ES-I3 (cell line): ENCODE results near the gene ALDH1B1.
A peak's percentile ranks its signal among the peaks of the same experiment; 100 is the strongest.

Experiments
- H3K36me3 ChIP-seq: 2 replicates; pipeline ENCODE4 v1.6.1; 2013; ENCODE audit warnings: mild to moderate bottlenecking, low read length, control low read depth, moderate library complexity; ENCODE audit not compliant: insufficient read depth
- H3K4me1 ChIP-seq: 2 replicates; pipeline ENCODE4 v1.6.1; 2013; ENCODE audit warnings: mild to moderate bottlenecking, control low read depth, low read length; ENCODE audit not compliant: insufficient read depth
- H3K9ac ChIP-seq: 2 replicates; pipeline ENCODE4 v1.6.1; 2013; ENCODE audit warnings: low read depth, mild to moderate bottlenecking, low read length, moderate library complexity
- H3K9me3 ChIP-seq: 2 replicates; pipeline ENCODE4 v1.6.1; 2013; ENCODE audit warnings: mild to moderate bottlenecking, low read length, moderate library complexity; ENCODE audit not compliant: control insufficient read depth, insufficient read depth

ALDH1B1 gene

DNA sequence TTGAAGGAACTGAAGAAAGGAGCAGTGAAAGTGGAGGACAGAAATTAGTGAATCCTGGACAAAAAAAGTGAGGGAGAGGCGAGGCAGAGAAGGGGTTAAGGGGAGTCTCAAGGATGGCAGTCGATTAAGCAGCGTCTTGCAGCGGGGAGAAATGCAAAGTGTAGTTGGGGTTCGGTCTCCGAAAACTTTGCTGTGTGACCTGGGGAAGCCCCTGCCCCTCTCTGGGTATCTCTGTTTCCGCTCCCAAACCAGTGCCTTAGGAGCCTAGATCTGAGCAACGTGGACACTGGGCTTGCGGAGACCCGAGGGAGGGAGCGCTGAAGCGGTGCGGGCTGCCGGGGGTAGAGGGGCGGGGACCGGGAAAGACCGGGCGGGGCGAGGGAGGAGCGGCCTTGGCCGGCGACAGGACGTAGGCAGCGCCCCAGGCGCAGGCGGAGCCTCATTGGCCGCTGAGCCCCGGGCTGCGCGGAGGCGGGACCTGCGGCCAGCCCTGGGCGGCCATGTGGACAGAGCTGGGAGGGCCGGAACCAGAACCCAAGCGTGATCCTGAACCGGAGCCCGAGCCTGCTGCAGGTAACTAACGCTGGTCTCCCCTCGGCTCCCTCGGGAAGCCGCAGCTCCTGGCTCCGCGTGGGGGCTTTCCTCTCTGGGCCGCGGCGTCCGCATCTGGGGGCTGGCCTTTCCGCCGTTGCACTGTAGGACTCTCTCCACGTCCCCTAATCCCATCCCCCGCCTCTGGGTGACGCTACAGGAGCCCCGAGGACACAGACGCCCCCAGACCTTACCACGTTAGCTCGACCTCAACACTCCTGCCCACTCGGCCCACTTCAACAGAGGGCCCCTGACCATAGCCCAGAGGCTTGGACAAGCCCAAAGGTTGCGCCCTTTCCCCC, at the start of gene ALDH1B1:
Gene ALDH1B1, plus strand, starts transcription at position 468 of the 893 bp plus-strand sequence. CDS start 3,047 bp downstream, outside the sequence.
- Histone ChIP-seq H3K9me3 (no peaks in the 10 kb centered on the region), H3K4me1 (0 out of 2 replicates have a peak, but pooled peaks cover 4% of the 10 kb centered on the region), H3K36me3 (peaks cover 3% of the 10 kb centered on the region; the same call in 1 of the 2 replicates), H3K9ac (peak within 1 kb of the TSS; percentile 94)

DNA sequence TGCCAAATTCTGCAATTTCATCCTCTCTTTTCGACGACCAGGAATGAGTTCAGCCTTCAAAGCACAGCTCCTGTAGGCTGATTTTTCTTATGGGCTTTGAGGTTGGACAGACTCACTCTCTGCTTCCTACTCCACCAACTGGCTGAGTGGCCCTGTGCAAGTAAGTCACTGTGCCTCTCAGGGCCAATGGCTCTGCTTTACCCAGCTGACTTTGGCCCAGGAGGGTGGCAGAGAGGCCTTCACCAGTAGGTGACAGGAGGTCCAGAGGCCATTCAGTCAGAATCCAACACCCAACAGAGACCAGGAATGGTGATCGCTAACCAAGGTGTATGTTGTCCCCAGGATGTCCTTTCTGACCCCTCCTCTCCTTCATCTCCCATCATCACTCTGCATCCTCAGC, 49.5 kb upstream of the ALDH1B1 start:
- Histone ChIP-seq H3K36me3 (no peaks in the 10 kb centered on the region), H3K9ac (no peak overlapping the region), H3K9me3 (no peaks in the 10 kb centered on the region), H3K4me1 (peaks cover 11% of the 10 kb centered on the region)

DNA sequence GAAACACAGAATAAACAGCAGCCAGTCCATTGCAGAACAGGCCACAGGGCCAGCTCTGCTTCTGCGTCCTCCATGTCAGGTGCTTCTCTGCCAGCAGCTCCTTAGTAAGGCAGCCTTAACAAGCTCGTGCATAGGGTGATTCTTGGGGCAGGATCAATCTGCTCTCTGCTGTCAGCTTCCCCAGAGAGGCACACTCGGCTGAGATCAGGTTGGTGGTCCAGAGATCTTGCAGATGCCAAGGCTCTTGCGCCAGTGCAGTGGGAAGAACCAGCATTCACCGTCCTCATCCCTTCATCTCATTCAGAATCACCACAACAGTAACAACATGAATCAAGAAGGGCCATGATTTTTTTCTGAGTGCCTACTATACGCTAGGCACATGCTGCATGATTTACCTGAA, 49.0 kb upstream of the ALDH1B1 start:
- no peaks in the 10 kb centered on the region for H3K36me3 ChIP-seq
- peaks cover 11% of the 10 kb centered on the region for H3K4me1 ChIP-seq
- no peaks in the 10 kb centered on the region for H3K9me3 ChIP-seq
- H3K9ac ChIP-seq, result no peak overlapping the region

DNA sequence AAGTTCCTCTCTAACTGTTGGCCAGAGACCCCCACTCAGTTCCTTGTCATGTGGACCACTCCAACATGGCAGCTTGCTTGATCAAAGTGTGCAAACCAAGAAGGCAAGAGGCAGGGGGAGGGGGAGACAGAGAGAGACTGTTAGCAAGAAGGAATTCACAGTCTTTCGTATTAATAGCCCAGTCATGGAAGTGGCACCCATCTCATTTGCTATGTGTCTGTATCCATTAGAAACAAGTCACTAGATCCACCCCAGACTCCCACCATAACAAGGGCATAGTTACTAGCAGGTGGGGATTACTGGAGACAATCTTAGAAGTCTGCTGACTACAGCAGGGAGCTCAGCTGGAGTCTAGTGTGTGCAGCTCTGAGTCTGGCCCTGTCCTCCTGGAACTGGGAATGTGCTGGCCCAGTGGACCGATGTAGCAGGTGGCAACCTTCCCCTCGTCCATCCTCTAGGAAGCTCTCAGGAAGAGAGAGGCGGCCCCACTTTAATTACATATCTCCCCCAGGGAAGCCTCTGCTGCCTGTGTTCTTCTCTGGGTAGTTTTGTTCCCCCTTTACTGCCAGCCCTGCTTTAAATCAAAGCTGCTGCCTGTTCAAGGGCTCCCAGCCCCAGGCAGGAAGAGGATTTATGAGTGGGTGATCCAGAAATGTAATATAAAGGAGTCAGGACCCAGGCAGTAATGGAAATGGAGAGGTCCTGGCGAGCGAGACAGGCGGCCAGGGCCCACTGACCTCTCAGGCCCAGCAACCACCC, 47.8 kb upstream of the ALDH1B1 start:
- Histone ChIP-seq H3K36me3 (no peaks in the 10 kb centered on the region), H3K4me1 (peaks cover 11% of the 10 kb centered on the region), H3K9ac (no peak overlapping the region), H3K9me3 (no peaks in the 10 kb centered on the region)

DNA sequence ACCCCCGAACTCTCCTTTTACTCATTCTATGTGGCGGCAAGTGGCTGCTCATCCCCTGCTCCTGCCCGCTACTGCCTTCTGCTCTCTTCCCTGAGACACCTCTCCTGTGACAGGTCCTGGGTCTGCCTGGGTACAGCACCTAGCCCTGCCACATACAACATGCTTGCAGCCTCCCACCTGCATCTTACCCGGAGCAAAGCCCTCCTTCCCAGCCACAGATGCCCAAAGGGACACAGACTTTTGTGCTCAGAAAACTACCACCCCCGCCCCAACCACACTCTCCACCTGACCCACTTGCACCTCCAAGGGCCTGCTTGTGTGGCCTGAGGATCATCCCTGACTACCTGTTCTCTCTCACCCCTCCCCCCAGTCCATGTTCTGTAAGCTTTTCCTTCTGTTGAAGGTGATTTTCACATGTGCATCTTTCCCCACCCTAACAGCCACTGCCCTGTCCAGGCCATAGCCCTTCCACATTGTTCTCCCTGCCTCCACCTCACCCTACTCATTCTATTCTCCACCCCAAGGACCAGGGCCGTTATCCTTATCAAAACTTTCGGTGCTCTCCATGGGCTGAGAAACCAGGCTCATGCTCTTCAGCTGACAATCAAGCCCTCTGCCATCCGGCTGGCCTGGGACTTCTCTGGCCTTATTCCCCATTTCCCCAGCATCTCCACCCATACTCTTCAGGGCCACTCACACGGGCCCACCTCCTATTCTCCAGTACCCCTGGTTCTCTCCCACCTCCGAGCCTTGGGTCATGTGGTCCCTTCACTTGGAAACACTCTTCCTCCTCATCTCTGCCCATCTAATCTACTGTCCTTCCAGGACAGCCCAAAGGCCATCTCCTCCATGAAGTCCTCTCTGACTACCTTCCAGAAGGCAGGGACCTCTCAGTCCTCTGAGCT, 46.4 kb upstream of the ALDH1B1 start:
- H3K4me1 ChIP-seq, result peaks cover 11% of the 10 kb centered on the region
- no peaks in the 10 kb centered on the region for H3K36me3 ChIP-seq
- H3K9ac ChIP-seq, result no peak overlapping the region
- no peaks in the 10 kb centered on the region for H3K9me3 ChIP-seq

DNA sequence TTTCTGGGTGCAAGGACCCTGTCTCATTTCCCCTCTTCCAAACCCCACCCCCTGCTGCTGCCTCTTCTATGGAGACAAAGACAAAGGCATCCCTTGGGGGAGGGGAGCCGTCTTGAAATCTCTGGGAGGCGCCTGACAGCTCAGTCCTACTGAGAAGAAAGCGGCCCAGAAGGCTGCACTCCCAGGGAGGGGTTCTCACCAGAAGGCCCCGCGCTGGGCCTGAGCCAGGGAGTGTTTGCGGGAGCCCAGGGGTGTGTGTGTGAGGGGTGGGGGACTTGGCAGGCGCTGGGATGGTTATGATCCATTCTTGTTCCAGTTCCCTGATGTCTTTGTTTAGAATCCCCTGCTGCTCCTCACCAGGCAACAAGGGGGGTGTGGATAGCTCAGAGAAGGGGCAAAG, 45.7 kb upstream of the ALDH1B1 start:
- no peaks in the 10 kb centered on the region for H3K9me3 ChIP-seq
- peaks cover 11% of the 10 kb centered on the region for H3K4me1 ChIP-seq
- H3K36me3 ChIP-seq, result no peaks in the 10 kb centered on the region
- no peak overlapping the region for H3K9ac ChIP-seq

DNA sequence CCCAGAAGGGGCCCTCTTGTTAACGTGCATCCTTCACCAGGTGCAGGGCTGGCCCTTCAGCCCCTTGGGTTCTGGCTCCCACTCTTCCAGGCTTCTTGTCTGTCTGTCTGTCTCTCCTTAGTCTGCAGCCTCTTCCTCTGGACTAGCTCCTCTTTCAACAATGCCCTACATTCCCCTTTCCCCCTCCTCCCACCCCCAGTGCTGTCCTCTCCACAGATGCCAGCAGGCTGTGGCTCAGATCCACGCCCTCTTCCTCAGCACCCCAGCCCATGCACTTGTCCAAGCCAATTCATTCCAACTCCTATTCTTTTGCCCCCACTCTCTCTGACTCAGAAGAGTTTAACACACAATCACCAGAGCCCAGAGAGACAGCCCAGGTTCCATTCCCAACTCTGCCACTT, 45.2 kb upstream of the ALDH1B1 start:
- Histone ChIP-seq H3K4me1 (peaks cover 11% of the 10 kb centered on the region), H3K9ac (no peak overlapping the region), H3K36me3 (no peaks in the 10 kb centered on the region), H3K9me3 (no peaks in the 10 kb centered on the region)

DNA sequence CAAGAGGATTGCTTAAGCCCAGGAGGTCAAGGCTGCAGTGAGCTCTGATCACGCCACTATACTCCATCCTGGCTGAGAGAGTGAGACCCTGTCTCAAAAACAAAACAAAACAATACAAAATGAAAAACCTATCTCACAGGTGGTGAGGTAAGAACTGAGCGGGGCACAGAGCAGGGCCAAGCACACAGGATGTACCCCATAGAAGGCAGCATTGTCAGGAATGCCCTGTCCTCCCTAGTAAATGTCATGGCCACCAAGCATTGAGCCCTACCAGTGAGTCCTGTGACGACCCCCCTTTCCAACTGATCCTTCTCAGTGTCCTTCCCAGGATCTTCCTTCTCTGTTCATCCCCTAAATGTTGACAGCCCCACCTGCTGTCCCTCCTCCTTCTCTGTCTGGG, 44.6 kb upstream of the ALDH1B1 start:
- Histone ChIP-seq H3K36me3 (no peaks in the 10 kb centered on the region), H3K9me3 (no peaks in the 10 kb centered on the region), H3K4me1 (peaks cover 11% of the 10 kb centered on the region), H3K9ac (no peak overlapping the region)

DNA sequence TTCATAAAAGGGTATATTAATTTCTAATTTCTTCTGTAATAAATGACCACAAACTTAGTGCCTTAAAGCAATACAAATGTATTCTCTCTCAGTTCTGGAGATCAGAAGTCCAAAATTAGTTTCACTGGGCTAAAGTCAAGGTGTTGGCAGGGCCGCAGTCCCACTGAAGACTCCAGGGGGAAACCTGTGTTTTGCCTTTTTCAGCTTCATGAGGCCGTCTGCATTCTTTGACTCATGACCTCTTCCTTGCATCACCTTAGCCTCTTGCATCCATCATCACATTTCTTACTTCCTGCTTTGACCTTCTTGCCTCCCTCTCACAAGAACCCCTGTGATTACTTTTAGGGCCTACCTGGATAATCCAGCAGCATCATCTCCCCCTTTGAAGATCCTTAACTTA, 42.0 kb upstream of the ALDH1B1 start:
- Histone ChIP-seq H3K9ac (no peak overlapping the region), H3K9me3 (no peaks in the 10 kb centered on the region), H3K4me1 (peaks cover 11% of the 10 kb centered on the region), H3K36me3 (no peaks in the 10 kb centered on the region)

DNA sequence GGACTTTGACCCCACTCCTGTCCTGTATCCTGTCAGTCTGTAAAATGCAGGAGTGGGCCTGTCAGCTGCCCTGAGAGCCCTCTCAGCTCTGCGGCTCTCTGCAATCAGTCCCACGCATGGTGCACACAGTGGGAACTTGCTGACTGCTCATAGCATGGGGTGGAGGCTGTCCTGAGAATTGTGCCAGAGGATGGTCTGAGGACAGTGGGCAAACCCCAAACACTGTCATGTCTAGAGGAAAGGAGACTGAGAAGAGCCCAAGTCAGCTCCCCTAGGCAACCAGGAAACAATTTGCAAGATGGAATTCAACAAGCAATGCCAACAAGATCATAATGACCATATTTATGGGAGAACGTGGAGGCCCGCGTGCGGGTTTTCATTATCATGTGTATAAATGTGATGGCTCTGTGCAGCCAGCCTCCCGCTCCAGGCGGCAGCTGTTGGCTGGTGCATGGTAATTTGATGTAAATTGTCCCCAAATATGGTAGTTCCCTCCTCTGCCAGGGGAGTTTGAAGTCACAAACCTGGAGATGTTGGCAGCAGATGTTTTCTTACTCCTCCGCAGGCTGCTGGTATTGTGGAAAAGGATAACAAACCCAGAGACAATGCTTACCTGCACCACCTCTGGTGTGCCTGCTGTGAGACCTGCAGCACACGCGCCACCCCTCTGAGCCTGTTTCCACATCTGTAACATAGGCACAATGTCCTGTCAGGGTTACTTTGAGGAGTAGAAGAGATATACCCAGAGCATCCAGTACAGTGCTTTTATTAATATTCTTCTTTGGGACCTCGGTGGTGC, 39.8 kb upstream of the ALDH1B1 start:
- Histone ChIP-seq H3K36me3 (no peaks in the 10 kb centered on the region), H3K9ac (no peak overlapping the region), H3K4me1 (no peaks in the 10 kb centered on the region), H3K9me3 (no peaks in the 10 kb centered on the region)

DNA sequence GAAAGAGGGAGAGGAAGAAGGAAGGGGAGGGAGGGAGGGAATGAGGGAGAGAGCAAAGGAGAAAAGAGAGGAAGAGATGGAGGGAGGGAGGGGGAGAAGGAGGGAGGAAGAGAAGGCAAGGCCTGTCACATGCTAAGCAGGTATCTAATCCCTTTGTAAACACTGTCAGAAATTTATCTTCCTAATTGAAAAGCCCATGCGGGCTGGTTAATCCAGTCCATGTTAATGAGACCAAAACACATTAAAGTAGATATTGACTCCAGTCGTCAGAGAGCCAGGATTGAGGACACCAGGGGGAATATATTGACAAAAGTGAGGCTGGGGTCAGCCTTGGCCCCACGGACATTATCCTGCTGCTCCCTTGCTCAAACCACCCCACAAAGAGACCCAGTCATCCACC, 37.4 kb upstream of the ALDH1B1 start:
- no peaks in the 10 kb centered on the region for H3K9me3 ChIP-seq
- no peaks in the 10 kb centered on the region for H3K36me3 ChIP-seq
- no peaks in the 10 kb centered on the region for H3K4me1 ChIP-seq
- H3K9ac ChIP-seq, result no peak overlapping the region

DNA sequence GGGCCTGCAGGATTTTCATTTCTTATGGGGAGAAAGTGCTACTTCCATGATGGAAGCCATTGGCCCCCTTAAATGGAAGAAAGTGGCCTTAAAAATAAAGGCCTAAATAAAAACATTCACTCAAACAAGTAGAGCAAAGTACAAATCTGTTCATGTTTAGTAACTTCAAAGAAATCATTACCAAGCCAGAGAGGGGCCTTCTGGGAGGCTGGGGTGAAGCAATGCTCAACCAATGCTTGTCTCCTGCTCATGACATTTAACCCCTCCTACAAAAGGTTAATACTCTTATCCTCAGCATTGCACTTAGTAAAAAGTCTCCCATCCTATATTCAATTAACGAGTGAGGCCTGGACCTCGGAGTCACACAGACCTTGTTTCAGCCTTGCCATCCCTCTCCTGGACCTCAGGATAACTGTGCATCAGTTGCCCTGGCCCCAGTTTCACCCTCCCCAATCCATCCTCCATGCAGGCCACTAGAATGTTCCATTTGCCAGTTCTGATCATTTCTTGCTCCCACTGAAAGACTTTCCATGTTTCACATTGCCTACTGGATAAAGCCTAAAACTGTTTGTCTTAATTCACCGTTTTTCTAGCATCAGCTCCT, 36.9 kb upstream of the ALDH1B1 start:
- Histone ChIP-seq H3K36me3 (no peaks in the 10 kb centered on the region), H3K9me3 (no peaks in the 10 kb centered on the region), H3K9ac (no peak overlapping the region), H3K4me1 (no peaks in the 10 kb centered on the region)

DNA sequence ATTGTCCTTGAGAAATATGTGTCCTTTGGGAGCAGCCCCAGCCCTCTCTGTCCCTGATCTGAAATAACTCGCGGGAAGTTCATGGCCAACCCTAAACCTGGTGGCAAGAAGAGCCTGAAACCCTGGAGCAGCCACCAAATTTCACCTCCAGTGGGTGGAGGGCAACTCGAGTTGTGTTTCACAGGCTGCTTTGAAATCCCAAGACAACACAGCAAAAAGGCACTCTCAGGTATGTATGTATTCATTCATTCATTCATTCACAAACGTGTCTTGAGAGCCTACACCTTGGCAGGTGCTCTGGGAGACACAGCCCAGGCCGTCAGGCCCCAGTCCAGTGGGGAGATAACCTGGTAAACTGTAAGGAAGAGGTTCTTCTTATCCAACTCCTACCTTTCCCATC, 35.7 kb upstream of the ALDH1B1 start:
- no peaks in the 10 kb centered on the region for H3K4me1 ChIP-seq
- H3K9me3 ChIP-seq, result no peaks in the 10 kb centered on the region
- no peaks in the 10 kb centered on the region for H3K36me3 ChIP-seq
- H3K9ac ChIP-seq, result no peak overlapping the region
